Cardiac muscle cell (in vitro differentiated cells and primary cell): ENCODE measurements around the gene USPL1. TPM values are rescaled to one million over a fixed set of nuclear protein-coding genes. Genes with fewer than 3 reads are reported as not detected.
A peak's percentile ranks its signal among the peaks of the same experiment; 100 is the strongest.

Experiments
- DNase-seq, 2 donors: peaks; one replicate each; pipeline versions ENCODE4 v3.0.0 to v3.0.0-alpha.2; 2010 to 2017; ENCODE audit warnings: low read depth in 1 of 2, low spot score in 1 of 2
- H3K27ac ChIP-seq: fragments of 200-600 bp; sonication (generic); 2 replicates; pipeline ENCODE4 v1.5.1; 2016
- H3K27me3 ChIP-seq: fragments of 200-600 bp; sonication (generic); 2 replicates; pipeline ENCODE4 v1.6.0; 2016; ENCODE audit warnings: control low read depth
- H3K36me3 ChIP-seq: fragments of 200-600 bp; sonication (generic); 2 replicates; pipeline ENCODE4 v1.5.1; 2016; ENCODE audit warnings: control low read depth
- H3K4me1 ChIP-seq: fragments of 200-600 bp; sonication (generic); 2 replicates; pipeline ENCODE4 v1.8.1; 2017; ENCODE audit warnings: low read depth, mild to moderate bottlenecking, mixed run types
- H3K4me3 ChIP-seq: fragments of 200-600 bp; sonication (generic); 2 replicates; pipeline ENCODE4 v1.5.1; 2016; ENCODE audit warnings: mild to moderate bottlenecking
- H3K9me3 ChIP-seq: fragments of 200-600 bp; sonication (generic); 2 replicates; pipeline ENCODE4 v1.5.1; 2017; ENCODE audit warnings: low read depth, mild to moderate bottlenecking, control low read depth
- polyA plus RNA-seq: library from polyadenylated mRNA; unstranded; fragments of >200 nt; fragmentation: Nextera tagmentation; extraction: Ambion mirVana; gene quantifications from 2 replicates; pipeline ENCODE4 v1.2.1, GENCODE V29; 2016
- total RNA-seq: library from RNA; depleted of rRNA; stranded (reverse); fragments of >200 nt; gene quantifications from 2 replicates; pipeline ENCODE4 v1.2.3, GENCODE V29; 2016
- TF ChIP-seq, protein P1 (sequence below): IDR thresholded peaks from 2 replicates; pipeline ENCODE4 v1.5.1; 2012; ENCODE audit warnings: low read depth, mild to moderate bottlenecking, low read length

Gene USPL1
- total and polyA plus RNA-seq, 2 experiments from 2014 or later = 13.9 to 15.6 TPM

DNA sequence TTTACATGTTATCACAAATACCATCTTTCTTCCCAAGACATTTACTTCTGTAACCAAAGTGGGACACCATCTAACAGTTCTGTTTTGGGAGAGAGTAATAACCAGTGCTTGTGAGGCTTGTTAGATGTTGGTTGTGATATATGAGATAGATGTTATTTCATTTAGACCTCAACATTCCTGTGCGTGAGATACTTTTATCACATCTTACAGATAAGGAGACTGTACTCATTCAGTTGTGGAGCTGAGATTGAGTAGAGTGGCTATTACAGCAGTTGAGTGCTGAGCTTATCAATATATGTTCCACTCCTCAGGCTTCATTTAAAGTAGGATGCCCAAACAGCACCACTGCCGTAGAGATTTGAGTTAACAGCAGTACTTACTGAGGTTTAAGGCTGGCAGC lies 43.1 kb downstream of the USPL1 start:
- DNase-seq = peak in 1 of 2 donors; percentile 37
- Histone ChIP-seq H3K36me3 (peaks cover 4% of the 10 kb centered on the region), H3K4me1 (peaks cover 42% of the 10 kb centered on the region), H3K27ac (peak overlapping the region; percentile 51), H3K4me3 (no peak overlapping the region), H3K9me3 (no peaks in the 10 kb centered on the region), H3K27me3 (no peaks in the 10 kb centered on the region)
- TF ChIP-seq, protein P1, sequence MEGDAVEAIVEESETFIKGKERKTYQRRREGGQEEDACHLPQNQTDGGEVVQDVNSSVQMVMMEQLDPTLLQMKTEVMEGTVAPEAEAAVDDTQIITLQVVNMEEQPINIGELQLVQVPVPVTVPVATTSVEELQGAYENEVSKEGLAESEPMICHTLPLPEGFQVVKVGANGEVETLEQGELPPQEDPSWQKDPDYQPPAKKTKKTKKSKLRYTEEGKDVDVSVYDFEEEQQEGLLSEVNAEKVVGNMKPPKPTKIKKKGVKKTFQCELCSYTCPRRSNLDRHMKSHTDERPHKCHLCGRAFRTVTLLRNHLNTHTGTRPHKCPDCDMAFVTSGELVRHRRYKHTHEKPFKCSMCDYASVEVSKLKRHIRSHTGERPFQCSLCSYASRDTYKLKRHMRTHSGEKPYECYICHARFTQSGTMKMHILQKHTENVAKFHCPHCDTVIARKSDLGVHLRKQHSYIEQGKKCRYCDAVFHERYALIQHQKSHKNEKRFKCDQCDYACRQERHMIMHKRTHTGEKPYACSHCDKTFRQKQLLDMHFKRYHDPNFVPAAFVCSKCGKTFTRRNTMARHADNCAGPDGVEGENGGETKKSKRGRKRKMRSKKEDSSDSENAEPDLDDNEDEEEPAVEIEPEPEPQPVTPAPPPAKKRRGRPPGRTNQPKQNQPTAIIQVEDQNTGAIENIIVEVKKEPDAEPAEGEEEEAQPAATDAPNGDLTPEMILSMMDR = no peak

DNA sequence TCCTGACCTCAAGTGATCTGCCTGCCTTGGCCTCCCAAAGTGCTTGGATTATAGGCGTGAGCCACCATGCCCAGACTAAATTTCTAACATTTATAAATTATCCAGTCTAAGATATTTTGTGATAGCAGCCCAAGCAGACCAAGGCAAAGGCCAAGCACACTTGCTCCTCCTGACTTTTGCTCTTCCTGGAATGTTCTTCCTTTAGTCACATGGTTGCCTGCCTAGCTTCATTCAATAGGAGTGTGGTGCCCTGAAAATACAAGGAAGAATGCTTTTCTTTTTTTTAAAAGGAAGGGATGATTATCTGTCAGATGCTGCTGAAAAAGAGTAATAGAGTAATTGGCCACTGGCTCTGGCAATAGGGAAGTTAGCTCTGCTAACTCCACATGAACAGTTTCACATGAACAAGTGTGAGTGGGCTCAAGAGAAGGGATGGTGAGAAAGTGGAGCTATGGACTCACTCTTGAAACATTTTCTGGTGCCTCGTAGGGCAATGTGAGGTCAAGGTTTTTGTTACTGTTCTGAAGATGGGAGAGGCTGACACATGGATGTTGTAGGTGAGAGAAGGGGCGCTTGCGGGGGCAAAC lies 47.1 kb downstream of the USPL1 start:
- Histone ChIP-seq H3K36me3 (no peaks in the 10 kb centered on the region), H3K27ac (no peak overlapping the region)
- TF ChIP-seq, protein P1 = no peak

DNA sequence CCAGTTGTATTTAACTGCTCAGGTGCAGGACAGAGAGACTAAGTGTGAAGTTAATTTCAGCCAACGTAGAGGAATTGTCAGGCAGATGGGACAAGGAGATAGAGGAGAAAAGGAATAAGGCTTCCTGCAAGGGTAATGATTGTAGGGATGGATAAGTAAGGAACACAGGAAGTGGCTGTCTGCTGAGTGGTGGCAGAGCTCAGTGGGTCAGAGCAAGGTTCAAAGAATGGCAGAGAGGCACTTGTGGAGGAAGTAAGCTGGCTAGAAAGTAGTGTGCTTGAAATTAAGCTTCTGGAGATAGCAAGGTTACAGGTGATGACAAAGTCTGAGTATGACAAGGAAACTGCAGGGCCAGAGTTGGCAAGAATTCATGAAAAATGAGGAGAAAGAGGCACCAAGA lies 47.9 kb downstream of the USPL1 start:
- Histone ChIP-seq H3K4me3 (no peak overlapping the region), H3K27me3 (no peaks in the 10 kb centered on the region), H3K36me3 (no peaks in the 10 kb centered on the region), H3K4me1 (peaks cover 38% of the 10 kb centered on the region), H3K9me3 (no peaks in the 10 kb centered on the region), H3K27ac (peak overlapping the region; percentile 48)
- TF ChIP-seq, protein P1 = no peak
- DNase-seq = peak in 1 of 2 donors; percentile 49

More for the DNA sequence above, 47.1 kb downstream of the USPL1 start:
- no peak overlapping the region for H3K4me3 ChIP-seq
- no peaks in the 10 kb centered on the region for H3K27me3 ChIP-seq
- no peak for DNase-seq
- no peaks in the 10 kb centered on the region for H3K9me3 ChIP-seq
- peaks cover 46% of the 10 kb centered on the region for H3K4me1 ChIP-seq

DNA sequence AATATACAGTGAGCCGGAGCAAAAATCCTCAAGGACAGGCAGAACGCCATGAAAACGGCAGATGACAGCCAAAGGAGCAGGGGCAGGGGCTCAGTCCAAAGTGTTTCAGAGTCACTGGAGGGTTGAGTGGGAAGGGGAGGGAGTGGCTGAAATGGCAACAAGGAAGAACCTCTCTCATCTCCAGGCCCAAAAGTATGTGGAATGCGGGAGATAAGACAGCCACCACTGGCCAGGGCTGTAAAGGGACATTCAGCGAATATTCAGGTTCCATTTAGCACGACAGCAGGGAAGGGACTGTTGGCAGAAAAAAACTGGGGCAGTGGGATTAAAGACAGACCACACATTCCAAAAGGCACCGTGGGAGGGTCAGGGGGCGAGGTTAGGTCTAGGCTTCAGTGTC lies 48.4 kb downstream of the USPL1 start:
- peak in 1 of 2 donors; percentile 41 for DNase-seq
- no peaks in the 10 kb centered on the region for H3K27me3 ChIP-seq

DNA sequence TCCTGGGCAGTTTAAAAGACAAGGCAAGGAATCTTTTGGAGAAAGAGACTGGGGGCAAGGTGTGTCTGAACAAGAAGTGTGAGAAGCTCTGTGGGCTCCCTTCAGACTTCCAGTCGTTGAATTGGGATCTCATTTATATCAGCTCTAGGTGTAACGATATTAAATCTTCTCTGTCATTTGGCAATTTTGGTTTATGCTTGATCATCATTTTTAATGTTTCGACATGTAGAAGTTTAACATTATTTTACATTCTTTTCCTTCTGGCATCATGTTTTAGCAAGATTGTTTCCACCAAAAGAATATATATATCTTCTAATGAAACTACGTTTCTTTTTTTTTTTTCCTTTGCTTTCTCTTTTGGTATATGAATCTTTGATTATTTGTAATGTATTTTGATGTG lies 49.3 kb downstream of the USPL1 start:
- TF ChIP-seq, protein P1 = no peak
- no peaks in the 10 kb centered on the region for H3K36me3 ChIP-seq
- DNase-seq = no peak

More for the DNA sequence above, 48.4 kb downstream of the USPL1 start:
- Histone ChIP-seq H3K9me3 (no peaks in the 10 kb centered on the region), H3K4me3 (no peak overlapping the region), H3K36me3 (no peaks in the 10 kb centered on the region), H3K27ac (peak overlapping the region; percentile 48), H3K4me1 (peaks cover 33% of the 10 kb centered on the region)
- TF ChIP-seq, protein P1 = no peak

More for the DNA sequence above, 49.3 kb downstream of the USPL1 start:
- no peaks in the 10 kb centered on the region for H3K9me3 ChIP-seq
- no peak overlapping the region for H3K27ac ChIP-seq
- peaks cover 24% of the 10 kb centered on the region for H3K4me1 ChIP-seq
- no peaks in the 10 kb centered on the region for H3K27me3 ChIP-seq
- no peak overlapping the region for H3K4me3 ChIP-seq
